DOHH2 (cell line): ENCODE measurements around the gene MGMT.

Source experiments
- EZH2phosphoT487 ChIP-seq: fragments of 200-600 bp; sonication (generic); IDR thresholded peaks from 2 replicates; pipeline ENCODE4 v1.6.1; 2017; ENCODE audit warnings: borderline replicate concordance, mild to moderate bottlenecking, antibody characterized with exemption, low read length, moderate library complexity, mixed read lengths
- TF ChIP-seq, protein P1 (sequence below): fragments of 200-600 bp; sonication (generic); IDR thresholded peaks from one replicate; pipeline ENCODE4 v1.5.1; 2014; ENCODE audit warnings: antibody characterized with exemption, mild to moderate bottlenecking, low read depth, low read length; ENCODE audit not compliant: poor library complexity, severe bottlenecking

DNA sequence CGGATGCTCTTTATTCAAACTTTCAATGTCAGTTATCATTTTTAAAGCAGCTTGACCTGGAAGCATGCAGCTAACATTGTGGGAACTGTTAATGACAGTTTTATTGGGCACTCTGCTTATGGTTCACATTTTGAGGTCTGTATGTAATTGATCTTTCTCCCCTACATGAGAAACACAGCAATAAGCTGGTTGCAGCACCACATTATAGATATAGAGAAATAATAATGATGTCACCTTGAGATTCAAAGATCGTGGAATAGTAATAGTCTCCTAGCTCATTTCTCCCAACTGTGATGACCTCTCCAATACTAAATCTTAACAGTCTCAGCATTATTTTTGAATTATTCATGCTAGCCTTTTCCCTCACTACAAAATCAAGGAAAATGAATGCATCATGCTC is 22.7 kb upstream of the MGMT start:
- TF ChIP-seq, protein P1, sequence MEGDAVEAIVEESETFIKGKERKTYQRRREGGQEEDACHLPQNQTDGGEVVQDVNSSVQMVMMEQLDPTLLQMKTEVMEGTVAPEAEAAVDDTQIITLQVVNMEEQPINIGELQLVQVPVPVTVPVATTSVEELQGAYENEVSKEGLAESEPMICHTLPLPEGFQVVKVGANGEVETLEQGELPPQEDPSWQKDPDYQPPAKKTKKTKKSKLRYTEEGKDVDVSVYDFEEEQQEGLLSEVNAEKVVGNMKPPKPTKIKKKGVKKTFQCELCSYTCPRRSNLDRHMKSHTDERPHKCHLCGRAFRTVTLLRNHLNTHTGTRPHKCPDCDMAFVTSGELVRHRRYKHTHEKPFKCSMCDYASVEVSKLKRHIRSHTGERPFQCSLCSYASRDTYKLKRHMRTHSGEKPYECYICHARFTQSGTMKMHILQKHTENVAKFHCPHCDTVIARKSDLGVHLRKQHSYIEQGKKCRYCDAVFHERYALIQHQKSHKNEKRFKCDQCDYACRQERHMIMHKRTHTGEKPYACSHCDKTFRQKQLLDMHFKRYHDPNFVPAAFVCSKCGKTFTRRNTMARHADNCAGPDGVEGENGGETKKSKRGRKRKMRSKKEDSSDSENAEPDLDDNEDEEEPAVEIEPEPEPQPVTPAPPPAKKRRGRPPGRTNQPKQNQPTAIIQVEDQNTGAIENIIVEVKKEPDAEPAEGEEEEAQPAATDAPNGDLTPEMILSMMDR = no peak
- TF ChIP-seq EZH2phosphoT487 = no peak
